Right atrium auricular region (tissue), 2 donors: ENCODE measurements around the gene ARHGEF4. TPM values are rescaled to one million over a fixed set of nuclear protein-coding genes. Genes with fewer than 3 reads are reported as not detected.
"Not testable (repeated sequence)": the region's sequence is repeated elsewhere in the genome, so short reads cannot be mapped to it uniquely, and the experiment has no call there.

Source experiments
- DNase-seq: peaks from one replicate; pipeline ENCODE4 v3.0.0-alpha.2; 2019; ENCODE audit warnings: low spot score
- H3K27ac ChIP-seq, 2 donors: fragments of 200-600 bp; sonication (generic); 1 replicate in 1 of 2; 2 replicates in 1 of 2; pipeline ENCODE4 v1.5.1; 2016 to 2019
- H3K27me3 ChIP-seq, 2 donors: fragments of 200-600 bp; sonication (generic); one replicate each; pipeline versions ENCODE4 v1.5.1 to v1.6.0; 2017 to 2019
- H3K36me3 ChIP-seq: fragments of 200-600 bp; sonication (generic); one replicate; pipeline ENCODE4 v1.5.1; 2016
- H3K4me1 ChIP-seq, 2 donors: fragments of 200-600 bp; sonication (generic); one replicate each; pipeline versions ENCODE4 v1.5.1 to v1.6.0; 2017 to 2019
- H3K4me3 ChIP-seq, 2 donors: fragments of 200-600 bp; sonication (generic); 1 replicate in 1 of 2; 2 replicates in 1 of 2; pipeline ENCODE4 v1.5.1; 2017 to 2019; ENCODE audit warnings: mild to moderate bottlenecking in 1 of 2, moderate library complexity in 1 of 2
- H3K9me3 ChIP-seq, 2 donors: fragments of 200-600 bp; sonication (generic); one replicate each; pipeline ENCODE4 v1.5.1; 2019
- CTCF ChIP-seq, 2 donors: fragments of 200-600 bp; sonication (generic); IDR thresholded peaks; one replicate each; pipeline ENCODE4 v1.5.1; 2019; ENCODE audit warnings: antibody characterized with exemption in 2 of 2
- total RNA-seq, 2 donors: library from RNA; depleted of rRNA; stranded (reverse); fragments of >200 nt; gene quantifications; one replicate each; pipeline ENCODE4 v1.1.0, GENCODE V29; 2016

ARHGEF4 gene
- total RNA-seq, 2 donors from 2014 or later, result 3.5 to 8.1 TPM

DNA sequence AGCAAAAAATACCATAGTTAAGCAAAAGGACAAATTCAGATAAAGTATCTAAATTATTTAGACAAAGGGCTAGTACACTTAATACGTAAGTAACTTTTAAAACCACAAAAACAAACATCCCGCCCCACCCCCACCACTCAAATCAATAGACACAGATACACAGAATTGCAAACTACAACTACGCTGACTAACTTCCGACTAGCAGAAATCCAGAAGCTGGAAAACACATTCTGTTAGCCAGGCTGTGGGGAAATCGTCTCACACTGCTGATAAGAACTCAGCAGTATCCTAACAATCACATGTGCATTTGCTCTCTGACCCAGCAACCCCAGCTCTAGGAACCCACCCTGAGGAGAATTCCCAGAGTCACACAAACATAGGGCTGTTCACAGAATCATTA is 240.0 kb downstream of the ARHGEF4 start:
- H3K4me1 ChIP-seq, result peaks cover 0 to 27% of the 10 kb centered on the region in 2 donors
- no peaks in the 10 kb centered on the region for H3K9me3 ChIP-seq
- H3K27ac ChIP-seq, result no peak overlapping the region
- H3K4me3 ChIP-seq, result no peak overlapping the region
- TF ChIP-seq CTCF (IDR thresholded peaks at IDR 0.05), result no peak
- DNase-seq, result no peak
- peaks cover 72% of the 10 kb centered on the region for H3K36me3 ChIP-seq
- no peaks in the 10 kb centered on the region for H3K27me3 ChIP-seq

GRCh38 chr2:131077182-131077846 is 240.6 kb downstream of the ARHGEF4 start:
- H3K4me3 ChIP-seq, result no peak overlapping the region
- H3K9me3 ChIP-seq, result no peaks in the 10 kb centered on the region
- TF ChIP-seq CTCF (IDR thresholded peaks at IDR 0.05), result no peak
- no peaks in the 10 kb centered on the region for H3K27me3 ChIP-seq
- peaks cover 72% of the 10 kb centered on the region for H3K36me3 ChIP-seq
- DNase-seq, result no peak
- peaks cover 0 to 32% of the 10 kb centered on the region in 2 donors for H3K4me1 ChIP-seq
- H3K27ac ChIP-seq, result no peak overlapping the region

DNA sequence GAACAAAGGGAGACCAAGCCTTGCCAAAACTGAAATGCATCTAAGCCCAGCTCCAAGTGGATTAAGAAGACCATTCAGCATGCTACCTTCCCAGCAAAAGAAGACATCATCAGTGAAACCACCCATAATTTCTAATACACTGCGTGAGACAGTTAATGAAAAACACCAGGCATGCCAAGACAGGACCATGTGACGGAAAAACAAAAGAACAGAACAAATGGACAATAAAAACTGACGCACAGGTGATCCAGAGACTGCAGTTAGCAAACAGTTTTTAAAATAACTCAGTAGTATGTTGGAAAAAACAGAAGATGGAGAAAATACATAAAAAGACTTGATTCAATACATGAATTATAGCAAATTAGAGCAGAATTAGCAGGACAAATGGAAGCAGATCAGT is 241.3 kb downstream of the ARHGEF4 start:
- TF ChIP-seq CTCF (IDR thresholded peaks at IDR 0.05), result no peak
- no peak for DNase-seq
- Histone ChIP-seq H3K27ac (no peak overlapping the region), H3K4me3 (no peak overlapping the region), H3K27me3 (no peaks in the 10 kb centered on the region), H3K4me1 (peaks cover 0 to 32% of the 10 kb centered on the region in 2 donors), H3K9me3 (no peaks in the 10 kb centered on the region), H3K36me3 (peaks cover 73% of the 10 kb centered on the region)

- not testable (repeated sequence) for H3K4me3 ChIP-seq, H3K27me3 ChIP-seq, H3K27ac ChIP-seq, H3K9me3 ChIP-seq, DNase-seq
- H3K36me3 ChIP-seq, result peaks cover 61% of the 10 kb centered on the region
- peaks cover 0 to 33% of the 10 kb centered on the region in 2 donors for H3K4me1 ChIP-seq
These were observed 243.2 kb downstream of the ARHGEF4 start for GRCh38 chr2:131079931-131080330.

- no peak overlapping the region for H3K4me3 ChIP-seq
- H3K9me3 ChIP-seq, result no peaks in the 10 kb centered on the region
- H3K27me3 ChIP-seq, result no peaks in the 10 kb centered on the region
- no peak for DNase-seq
- peaks cover 54% of the 10 kb centered on the region for H3K36me3 ChIP-seq
- no peak overlapping the region for H3K27ac ChIP-seq
- TF ChIP-seq CTCF (IDR thresholded peaks at IDR 0.05), result no peak
- peaks cover 0 to 43% of the 10 kb centered on the region in 2 donors for H3K4me1 ChIP-seq
These were observed 244.5 kb downstream of the ARHGEF4 start for GRCh38 chr2:131081190-131081589.

- H3K4me3 ChIP-seq, result no peak overlapping the region
- no peak for DNase-seq
- no peak for TF ChIP-seq CTCF (IDR thresholded peaks at IDR 0.05)
- H3K9me3 ChIP-seq, result no peaks in the 10 kb centered on the region
- H3K4me1 ChIP-seq, result peaks cover 0 to 38% of the 10 kb centered on the region in 2 donors
- H3K36me3 ChIP-seq, result peaks cover 34% of the 10 kb centered on the region
- no peak overlapping the region for H3K27ac ChIP-seq
- H3K27me3 ChIP-seq, result no peaks in the 10 kb centered on the region
These were observed 248.9 kb downstream of the ARHGEF4 start for GRCh38 chr2:131085646-131086045.
